Endometrial microvascular endothelial cells (primary cell): ENCODE results near the gene AAMP. TPM values are rescaled to one million over a fixed set of nuclear protein-coding genes. Genes with fewer than 3 reads are reported as not detected.
"Not testable (repeated sequence)": the region's sequence is repeated elsewhere in the genome, so short reads cannot be mapped to it uniquely, and the experiment has no call there.

Experiments
- in situ Hi-C: cut with HindIII; loops from 2 replicates; pipeline ENCODE4 v1.10.0; 2017; ENCODE audit warnings: low sequenced_read_pairs, low pct_unique_long_range_greater_than_20kb; ENCODE audit errors: inconsistent ontology term
- total RNA-seq: library from RNA; depleted of rRNA; stranded (reverse); fragments of >200 nt; gene quantifications from one replicate; pipeline ENCODE4 v1.2.3, GENCODE V29; 2015; ENCODE audit errors: inconsistent ontology term

The AAMP gene
- total RNA-seq, 1 donor from 2014 or later: 117 TPM

DNA sequence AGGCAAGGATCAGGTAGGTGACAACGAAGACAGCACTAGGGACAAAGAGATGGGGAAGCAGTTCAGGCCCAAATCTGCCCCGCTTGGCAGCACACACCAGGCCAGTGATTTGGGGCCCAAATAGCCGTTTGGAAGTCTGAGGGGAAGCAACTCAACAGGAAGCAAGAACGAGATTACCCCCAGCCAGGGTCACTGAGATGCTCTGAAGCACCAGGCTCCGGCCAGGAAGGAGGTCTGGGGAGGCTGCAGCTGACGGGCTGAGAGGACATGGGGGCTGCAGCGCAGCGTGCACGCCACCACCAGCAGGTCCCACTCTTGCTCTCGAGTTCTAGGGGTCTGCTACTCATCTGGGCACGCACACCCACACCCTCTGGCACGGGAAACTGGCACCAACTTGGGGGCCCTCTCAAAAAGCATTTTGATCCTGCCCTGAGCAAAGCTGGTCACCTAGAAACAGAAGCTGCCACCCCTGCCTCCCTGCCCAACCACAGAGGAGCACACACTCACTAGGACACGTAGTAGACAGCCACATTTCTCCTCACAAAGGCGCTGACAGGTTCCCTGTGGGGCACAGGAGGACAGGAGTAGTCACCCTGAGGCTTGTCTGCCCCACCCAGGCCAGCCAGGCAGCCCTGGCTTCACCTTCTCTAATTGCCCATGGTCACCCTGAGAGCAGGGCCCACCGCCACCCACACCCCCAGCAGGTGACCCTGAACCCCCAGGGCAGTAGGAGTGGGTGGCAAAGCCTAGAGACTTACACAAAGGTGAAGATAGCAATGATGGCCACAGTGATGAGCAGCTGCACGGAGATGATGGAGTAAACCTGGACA, 8.8 kb upstream of the AAMP start:
- in situ Hi-C loops: no loop called here

DNA sequence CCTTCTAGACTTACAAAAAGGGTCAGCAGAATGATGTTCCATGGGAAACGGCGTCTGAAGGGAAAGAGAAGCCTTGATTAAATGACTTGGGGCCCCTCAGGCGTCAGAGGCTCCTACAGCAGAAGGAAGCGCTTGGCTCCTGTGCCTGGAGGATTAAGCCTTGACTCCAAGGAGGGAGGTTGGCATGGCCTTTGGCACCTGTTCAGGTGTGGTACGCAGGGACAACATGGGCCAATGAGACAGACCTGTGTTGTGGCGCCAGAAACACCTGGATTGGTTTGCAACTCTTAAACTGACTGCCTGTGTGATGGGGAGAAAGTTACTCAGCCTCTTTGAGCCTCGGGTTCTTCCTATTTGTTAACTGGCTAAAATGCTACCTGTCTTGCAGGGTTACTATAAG, 8.0 kb upstream of the AAMP start:
- in situ Hi-C loops: no loop called here

DNA sequence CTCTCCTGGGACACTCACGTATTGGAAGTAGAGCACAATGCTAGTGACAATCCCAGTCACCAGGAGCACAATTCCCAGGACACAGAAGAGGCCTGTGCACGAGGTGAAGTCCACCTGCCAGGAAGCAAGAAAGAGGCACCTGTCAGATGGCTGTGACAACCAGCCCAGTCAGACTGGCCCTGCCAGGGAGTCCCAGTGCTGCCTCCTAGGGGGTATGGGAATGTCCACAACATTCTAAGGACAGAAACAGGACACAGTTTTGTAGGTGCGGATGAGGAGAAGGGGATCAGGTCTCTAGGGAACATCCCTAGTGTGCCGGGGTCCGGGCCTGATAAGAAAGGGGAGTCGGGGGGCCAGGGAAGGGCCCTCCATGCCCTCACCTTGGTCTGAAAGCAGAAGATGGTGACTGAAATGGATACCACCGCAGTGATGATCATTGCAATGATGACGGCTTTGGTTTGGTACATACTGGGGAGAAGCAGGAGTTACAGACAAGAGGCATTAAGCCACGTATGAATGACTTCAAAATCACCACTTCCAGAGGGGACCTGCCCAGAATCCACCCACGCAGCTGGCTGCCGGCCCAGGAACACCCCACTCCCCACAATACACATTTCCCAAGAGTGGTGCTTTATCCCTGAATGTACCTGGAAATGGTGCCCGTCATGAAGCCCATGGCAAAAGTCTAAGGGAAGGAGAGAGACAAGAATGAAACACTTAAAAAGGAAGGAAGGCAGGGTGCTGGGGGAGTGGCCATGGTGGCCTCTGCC, 7.2 kb upstream of the AAMP start:
- in situ Hi-C loops: no loop called here

DNA sequence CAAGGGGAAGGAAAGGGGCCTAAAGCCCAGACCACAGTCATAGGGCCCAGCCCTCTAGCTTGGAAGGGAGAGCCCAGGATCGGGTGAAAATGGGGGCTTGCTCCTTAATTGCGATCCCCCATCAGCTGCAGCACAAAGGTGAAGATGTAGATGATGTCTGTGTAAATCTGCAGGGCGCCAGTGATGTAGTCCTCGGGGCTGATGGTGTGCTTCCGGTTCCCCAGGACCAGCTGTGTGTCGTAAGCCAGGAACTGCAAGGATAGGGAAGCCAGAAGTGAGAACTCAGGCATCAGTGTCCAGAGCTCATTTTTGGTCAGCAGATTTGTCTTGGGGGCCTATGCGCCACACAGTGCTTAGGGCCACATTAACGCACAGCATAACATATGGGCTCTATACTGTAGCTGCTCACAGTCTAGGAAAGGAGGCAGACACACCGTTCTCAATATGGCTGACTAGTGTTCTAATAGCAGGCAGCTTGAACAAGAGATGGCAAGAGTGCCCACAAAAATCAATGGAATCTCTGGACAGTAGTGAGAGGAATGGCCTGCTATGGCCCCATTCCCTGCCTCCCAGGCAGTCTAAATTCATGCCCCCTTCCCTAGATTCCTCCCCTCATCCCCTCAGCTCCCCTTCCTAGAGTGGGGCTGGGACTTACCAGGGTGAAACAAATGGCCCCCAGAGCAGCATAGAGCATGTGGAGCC, 5.6 kb upstream of the AAMP start:
- in situ Hi-C loops: no loop called here

DNA sequence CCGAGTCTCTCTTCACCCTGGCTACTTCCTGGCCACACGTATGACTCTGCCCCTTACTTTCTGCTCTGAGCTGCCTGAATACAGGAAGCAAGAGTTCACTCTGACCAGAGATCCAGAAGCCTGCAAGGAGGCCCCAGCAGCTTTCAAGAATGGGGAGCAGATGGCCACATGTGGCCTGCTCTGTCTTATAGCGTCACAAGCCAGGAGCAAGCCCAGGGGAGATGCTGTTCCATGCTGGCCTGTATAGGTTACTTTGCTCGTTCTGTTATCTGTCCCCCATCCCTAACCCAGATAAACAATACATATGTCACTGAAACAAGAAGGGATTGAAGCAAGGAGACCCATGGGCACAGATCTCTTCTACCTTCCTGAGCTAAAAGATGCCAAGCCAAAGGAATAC, 4.6 kb upstream of the AAMP start:
- in situ Hi-C loops: no loop called here

DNA sequence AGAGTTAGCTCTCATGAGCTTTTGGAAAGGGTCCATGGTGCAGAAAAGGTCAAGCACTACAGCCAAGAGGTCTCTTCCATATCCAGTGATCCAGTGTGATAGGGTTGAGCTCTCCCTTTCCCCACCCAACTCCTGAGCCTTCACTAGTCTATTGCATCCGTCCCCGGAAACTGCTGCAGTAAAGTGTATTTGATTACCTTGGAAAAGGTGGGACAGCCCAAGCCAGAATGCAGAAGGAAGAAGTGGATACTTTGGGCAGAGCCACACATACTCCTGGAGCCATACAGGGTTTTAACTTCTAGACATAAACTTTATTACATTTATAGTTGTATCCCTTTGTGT, 3.9 kb upstream of the AAMP start:
- in situ Hi-C loops: no loop called here

DNA sequence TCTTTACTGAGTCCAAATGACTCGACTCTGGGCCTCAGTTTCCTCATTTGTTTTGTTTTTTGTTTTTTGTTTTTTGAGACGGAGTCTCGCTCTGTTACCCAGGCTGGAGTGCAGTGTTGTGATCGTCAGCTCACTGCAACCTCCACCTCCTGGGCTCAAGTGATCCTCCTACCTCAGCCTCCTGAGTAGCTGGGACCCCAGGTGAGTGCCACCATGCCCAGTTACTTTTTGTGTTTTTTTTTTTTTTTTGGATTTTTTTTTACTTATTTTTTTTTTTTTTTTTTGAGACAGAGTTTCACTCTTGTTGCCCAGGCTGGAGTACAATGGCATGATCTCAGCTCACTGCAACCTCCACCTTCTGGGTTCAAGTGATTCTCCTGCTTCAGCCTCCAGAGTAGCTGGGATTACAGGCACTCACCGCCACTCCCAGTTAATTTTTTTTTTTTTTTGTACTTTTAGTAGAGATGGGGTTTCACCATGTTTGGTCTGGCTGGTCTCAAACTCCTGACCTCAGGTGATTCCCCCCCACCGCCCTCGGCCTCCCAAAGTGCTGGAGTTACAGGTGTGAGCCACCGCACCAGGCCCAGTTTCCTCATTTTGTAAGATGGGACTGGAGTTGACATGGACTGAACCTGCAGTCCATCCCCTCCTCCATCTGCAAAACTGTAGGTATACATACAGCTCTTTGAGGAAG, 3.4 kb upstream of the AAMP start:
- in situ Hi-C loops: not testable (repeated sequence)

DNA sequence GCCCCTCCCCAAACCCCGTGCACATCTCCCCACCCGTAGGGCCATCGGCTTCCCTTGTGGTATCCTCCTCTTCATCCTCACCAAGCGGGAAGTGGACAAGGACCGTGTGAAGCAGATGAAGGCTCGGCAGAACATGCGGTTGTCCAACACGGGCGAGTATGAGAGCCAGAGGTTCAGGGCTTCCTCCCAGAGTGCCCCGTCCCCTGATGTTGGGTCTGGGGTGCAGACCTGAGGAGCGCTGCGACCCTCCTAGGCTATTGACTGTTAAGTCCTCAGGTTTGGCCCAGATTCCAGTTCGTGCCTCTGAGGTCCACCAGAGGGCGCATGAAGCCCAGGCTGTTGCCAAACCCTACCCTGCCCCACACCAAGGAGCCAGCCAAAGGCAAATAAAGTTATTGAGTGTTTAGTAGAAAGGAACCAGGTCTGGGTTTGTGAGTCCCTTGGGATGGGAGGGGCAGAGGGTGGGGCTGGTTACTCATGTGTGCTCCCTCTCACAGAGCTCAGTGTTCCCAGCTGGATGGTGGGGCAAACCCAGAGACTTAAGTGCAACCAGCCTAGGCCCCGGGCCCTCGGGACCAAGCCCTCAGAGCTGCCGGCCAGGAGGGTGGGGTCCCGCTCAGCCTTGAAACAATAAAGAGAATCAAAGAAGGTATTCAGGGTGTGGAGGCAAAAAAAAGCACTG, 2.7 kb upstream of the AAMP start:
- in situ Hi-C loops: no loop called here

DNA sequence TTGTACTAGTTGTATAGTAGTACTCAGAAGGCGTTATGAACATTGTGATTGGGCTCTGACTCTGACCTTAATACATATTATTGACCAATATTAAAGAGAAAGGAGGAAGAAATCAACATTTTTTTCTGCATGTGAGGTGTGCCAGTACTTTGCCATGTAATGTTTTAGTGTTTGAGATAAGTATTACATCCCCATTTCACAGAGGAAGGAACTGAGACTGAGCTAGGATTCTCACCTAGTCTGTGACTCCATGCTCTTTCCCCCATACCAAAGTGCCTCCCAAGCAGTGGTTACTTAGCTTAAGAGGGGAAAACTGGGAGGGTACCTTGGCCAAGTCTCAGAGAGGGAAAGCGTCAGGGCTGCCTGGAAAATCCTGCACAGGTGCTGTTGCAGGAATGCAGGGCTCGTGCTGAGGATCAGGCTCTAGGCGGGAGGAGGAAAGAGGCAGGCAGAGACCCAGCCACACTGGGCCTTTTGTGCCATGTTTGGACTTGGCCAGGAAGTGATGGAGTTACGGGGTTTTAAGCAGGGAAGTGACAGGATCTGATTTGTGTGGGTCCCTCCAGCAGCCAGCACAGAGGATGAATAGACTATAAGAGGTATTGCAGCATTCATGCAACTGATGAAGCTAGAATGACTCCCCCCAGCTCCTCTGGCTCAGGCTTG, 2.1 kb upstream of the AAMP start:
- in situ Hi-C loops: no loop called here

DNA sequence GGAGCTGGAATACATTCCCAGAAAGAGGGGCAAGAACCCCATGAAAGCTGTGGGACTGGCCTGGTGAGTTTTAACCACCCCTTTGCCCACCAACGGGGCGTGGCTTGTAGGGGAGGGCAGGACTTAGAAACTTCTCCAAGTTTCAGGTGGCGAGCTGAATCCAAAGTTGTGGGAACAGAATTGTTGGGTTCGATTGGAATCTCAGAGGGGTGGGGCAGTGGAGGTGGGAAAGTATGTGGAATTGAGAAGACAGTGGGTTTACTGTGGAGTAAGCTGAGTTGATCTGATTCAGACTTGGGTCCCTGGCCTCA, 1.5 kb upstream of the AAMP start:
- in situ Hi-C loops: no loop called here

DNA sequence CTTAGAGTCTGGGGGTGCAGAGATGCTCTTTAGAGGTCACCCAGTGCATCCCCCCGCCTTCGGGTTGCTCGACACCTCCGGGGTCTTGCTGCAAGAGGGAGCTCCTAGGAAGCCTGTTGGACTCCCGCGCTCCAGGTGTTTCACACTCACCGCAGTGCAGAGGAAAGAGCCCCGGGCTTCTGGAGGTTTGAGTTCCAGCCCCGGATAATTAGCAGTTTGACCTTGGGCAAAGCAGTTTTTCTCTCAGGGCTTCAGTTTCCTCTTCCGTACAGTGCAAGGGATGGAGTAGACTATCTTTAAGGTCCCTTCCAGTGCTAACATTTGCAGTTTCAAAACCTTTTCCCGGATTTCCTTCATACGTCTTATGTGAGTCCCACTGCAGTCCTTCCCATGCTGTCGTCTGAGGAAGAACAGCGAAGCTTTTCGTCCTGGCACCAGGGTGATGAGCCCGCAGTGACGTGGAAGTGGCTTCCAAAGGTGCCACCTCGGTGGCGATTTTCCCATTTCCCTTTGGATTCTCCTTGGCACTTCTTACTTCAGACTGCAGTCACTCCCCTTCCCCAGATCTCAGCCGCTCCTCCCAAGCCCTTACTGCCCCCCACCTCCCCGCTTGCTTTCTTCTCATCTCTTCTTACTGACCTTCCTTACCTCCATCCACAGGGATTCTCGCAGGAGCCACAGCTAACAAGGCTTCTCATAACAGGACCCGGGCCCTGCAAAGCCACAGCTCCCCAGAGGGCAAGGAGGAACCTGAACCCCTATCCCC, 967 bp upstream of the AAMP start:
- in situ Hi-C loops: no loop called here

DNA sequence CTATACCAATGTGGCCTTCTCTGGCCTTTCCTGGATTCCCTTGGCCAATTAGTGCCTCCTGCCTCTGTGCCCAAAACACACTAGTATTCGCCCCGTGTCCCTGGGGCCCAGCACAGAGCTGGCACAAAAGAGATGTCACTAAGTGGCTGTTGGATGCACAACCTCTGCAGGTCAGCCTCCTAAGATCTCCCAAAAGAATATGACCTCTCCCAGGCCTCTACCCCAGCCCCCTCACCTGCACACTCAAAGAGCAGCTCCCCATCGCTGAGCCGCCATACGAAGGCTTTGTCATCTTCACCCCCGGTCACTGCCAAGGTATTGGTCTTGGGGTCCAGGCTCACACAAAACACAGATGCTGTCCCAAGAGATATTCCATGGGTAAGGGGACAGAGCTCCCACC, 2.7 kb downstream of the AAMP start:
- in situ Hi-C loops: no loop called here

DNA sequence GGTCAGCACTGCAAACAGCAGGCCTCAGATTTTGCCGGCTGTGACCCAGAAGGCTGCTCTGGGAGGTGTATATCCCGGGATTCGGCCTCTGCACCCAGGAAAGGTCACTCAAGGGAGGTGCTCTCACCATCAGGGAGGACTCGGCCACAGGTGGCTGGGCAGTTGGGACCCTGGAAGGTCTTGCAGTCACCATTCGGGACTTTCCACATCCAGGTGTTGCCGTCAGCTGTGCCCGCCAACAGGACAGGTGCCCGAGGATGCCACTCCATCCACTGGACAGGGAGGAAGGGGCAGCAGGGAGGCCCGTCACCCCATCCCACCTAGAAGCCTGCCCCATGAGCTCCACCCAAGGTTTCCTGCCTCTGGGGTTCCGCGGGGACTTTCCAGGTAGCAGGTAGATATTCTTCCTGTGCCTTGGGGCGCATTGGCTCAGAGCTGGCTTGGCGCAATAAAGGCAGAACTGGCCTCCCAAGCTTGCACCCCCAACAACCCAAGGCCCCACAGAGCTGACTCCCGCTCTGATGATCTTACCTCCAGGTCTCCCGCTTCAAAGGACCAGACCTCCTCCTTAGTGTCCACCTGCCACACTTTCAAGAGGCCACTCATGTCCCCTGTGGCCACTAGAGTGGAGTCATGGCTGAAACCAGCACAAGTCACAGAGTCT, 3.5 kb downstream of the AAMP start:
- in situ Hi-C loops: no loop called here

DNA sequence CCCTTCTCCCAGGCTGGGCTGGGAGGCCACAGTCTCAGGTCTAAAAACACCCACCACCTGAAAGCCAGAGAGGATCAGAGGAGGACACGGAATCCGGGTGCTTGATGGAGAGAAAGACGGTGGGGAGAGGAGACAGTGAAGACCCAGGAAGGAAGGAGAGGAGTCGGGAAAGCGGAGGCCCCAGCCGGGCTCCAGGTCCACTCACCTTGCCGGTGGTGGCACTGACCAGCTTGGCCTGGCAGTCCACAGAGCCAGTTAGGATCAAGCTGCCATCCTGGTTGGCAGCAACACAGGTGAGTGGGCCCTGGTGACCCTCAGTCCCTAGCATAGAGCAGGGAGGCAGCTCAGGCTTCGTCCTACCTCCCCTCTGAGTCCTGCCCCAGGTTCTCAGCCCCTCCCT, 4.3 kb downstream of the AAMP start:
- in situ Hi-C loops: no loop called here

DNA sequence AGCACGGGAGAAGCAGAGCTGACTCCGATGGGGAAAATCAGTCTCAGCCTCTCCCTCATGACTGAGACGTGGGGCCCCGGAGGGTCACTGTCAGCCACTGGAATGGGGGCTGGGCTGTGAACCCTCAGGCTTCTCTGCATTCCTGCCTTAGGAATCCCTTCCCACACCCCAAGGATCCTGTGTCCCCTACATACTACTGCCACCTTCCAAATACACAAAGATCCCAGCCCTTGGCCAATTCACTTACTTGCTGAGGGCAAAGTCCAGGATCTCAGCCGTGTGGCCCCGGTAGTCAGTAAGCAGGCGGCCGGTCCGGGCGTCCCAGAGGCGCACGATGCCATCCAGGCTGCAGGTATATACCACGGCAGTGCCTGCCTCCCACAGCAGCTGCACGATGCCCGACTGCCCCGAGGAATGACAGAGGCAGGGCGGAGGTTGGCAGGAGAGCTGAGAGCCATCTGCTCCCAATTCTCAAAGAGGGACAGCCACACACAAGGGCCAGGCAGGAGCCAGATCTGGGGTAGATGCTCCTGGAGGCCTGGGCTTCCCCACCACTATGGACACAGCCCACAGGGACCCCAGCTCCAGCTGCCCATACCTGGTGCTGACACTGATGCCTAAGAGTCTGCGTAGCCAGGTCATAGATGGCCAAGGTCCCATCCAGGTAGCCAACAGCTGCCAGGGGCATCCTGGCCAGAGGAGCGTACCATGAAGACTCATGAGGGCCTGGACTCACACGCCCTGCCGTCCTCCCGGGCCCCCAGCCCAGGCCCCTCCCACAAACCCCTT, 5.0 kb downstream of the AAMP start:
- in situ Hi-C loops: no loop called here

DNA sequence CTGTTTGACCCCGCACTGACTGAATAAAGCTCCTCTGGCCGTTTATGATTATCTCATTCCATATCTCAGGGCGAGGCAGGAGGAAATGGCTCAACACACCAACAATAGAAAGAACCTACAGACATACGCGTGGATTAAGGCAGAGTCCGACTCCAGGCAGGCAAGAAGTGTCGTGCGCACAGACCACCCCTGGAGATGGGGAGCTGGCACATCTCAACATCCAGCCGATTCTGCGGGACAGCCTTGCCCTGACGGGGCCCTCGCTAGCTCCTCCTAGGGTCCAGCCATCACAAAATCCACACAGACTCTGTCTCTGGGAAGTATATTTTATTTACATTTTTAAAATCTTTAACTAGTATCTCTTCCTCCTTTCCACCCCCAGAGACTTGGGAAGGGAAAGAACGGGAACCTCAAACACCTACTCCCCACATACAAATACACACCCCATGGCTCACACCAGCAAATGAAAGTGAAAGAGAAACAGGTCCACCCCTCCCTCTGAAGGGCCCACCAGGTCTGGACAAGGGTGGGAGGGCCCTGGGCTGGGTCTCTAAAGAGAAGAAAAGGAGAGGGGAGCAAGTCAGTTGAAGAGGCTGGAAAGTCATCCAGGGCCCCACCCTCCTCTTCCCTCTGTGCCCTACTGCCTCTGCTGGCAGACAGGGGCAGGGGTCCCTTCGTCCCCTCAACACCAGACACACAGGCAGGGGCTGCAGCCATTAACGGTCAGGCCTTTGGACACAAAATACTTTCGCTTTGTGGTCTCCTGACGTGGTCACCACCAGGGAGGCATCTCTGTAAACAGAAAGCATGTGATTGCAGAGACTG, 5.9 kb downstream of the AAMP start:
- in situ Hi-C loops: no loop called here
